Measurements from ENCODE around the gene MYCBPAP.
A peak's percentile ranks its signal among the peaks of the same experiment; 100 is the strongest.
"Not testable (repeated sequence)": the region's sequence is repeated elsewhere in the genome, so short reads cannot be mapped to it uniquely, and the experiment has no call there.

Gene MYCBPAP

GRCh38 chr17:50471009-50471905 lies 37.0 kb upstream of the MYCBPAP start:
- no peak for DNase-seq (ENCODE audit: low spot score)

- no peak for DNase-seq (ENCODE audit: low spot score)
Measured at GRCh38 chr17:50472286-50472685, 36.0 kb upstream of the MYCBPAP start.

GRCh38 chr17:50472761-50473161 lies 35.5 kb upstream of the MYCBPAP start:
- not testable (repeated sequence) for DNase-seq (ENCODE audit: low spot score)

GRCh38 chr17:50473901-50474300 lies 34.3 kb upstream of the MYCBPAP start:
- DNase-seq (ENCODE audit: low spot score), result no peak

- no peak for DNase-seq (ENCODE audit: low spot score)
Measured at GRCh38 chr17:50474523-50474922, 33.7 kb upstream of the MYCBPAP start.

- no peak for DNase-seq (ENCODE audit: low spot score)
Measured at GRCh38 chr17:50475362-50475761, 32.9 kb upstream of the MYCBPAP start.

- DNase-seq (ENCODE audit: low spot score), result not testable (repeated sequence)
Measured at GRCh38 chr17:50475775-50476544, 32.3 kb upstream of the MYCBPAP start.

GRCh38 chr17:50476545-50477315 lies 31.5 kb upstream of the MYCBPAP start:
- DNase-seq (ENCODE audit: low spot score), result no peak

- DNase-seq (ENCODE audit: low spot score), result no peak
Measured at GRCh38 chr17:50477976-50478375, 30.3 kb upstream of the MYCBPAP start.

- peak; percentile 82 for DNase-seq (ENCODE audit: low spot score)
Measured at GRCh38 chr17:50478391-50479381, 29.6 kb upstream of the MYCBPAP start, which contains the start of gene RSAD1. Gene RSAD1, plus strand, starts transcription at chr17:50478860. Its CDS starts 25 bp downstream, at chr17:50478885.

GRCh38 chr17:50479522-50480141 lies 28.6 kb upstream of the MYCBPAP start:
- peak; percentile 36 for DNase-seq (ENCODE audit: low spot score)

- DNase-seq (ENCODE audit: low spot score), result no peak
Measured at GRCh38 chr17:50480142-50480764, 28.0 kb upstream of the MYCBPAP start.

GRCh38 chr17:50480854-50481490 lies 27.3 kb upstream of the MYCBPAP start:
- no peak for DNase-seq (ENCODE audit: low spot score)

GRCh38 chr17:50481648-50482047 lies 26.6 kb upstream of the MYCBPAP start:
- no peak for DNase-seq (ENCODE audit: low spot score)

- DNase-seq (ENCODE audit: low spot score), result no peak
Measured at GRCh38 chr17:50482110-50482509, 26.1 kb upstream of the MYCBPAP start.

GRCh38 chr17:50482516-50482915 lies 25.7 kb upstream of the MYCBPAP start:
- DNase-seq (ENCODE audit: low spot score), result peak; percentile 87

GRCh38 chr17:50483266-50483665 lies 25.0 kb upstream of the MYCBPAP start:
- DNase-seq (ENCODE audit: low spot score), result no peak

GRCh38 chr17:50484386-50485155 lies 23.7 kb upstream of the MYCBPAP start:
- DNase-seq (ENCODE audit: low spot score), result no peak

Data from globus pallidus (tissue), 1 donor.